A673 (cell line): ENCODE measurements around the gene SP6. TPM values are rescaled to one million over a fixed set of nuclear protein-coding genes. Genes with fewer than 3 reads are reported as not detected.

Experiments used
- BruUV-seq: library from RNA; stranded (reverse); fragments of 400-500 nt; replicated peaks from 2 replicates; lab custom pipeline; 2021; lab: Mats Ljungman, UMichigan
- CTCF ChIA-PET: fragments of 300-600 bp; sonication (Branson Sonifier 250); formaldehyde crosslinking; loops from one replicate; lab custom pipeline; 2022; ENCODE audit warnings: antibody characterized with exemption; lab: Charles Lee
- POLR2A ChIA-PET: fragments of 300-600 bp; sonication (Branson Sonifier 250); formaldehyde crosslinking; loops from one replicate; lab custom pipeline; 2022; ENCODE audit warnings: antibody characterized with exemption; ENCODE audit not compliant: low non-redundant PET; lab: Charles Lee
- DNase-seq: peaks from one replicate; pipeline ENCODE4 v3.0.0-alpha.2; 2015; ENCODE audit warnings: low spot score
- H3K27ac ChIP-seq: fragments of 200-600 bp; sonication (generic); 2 replicates; pipeline ENCODE4 v1.5.1; 2016; ENCODE audit warnings: mixed run types, low read depth, mild to moderate bottlenecking, mixed read lengths, antibody characterized with exemption, low read length; ENCODE audit not compliant: poor library complexity, severe bottlenecking
- H3K27me3 ChIP-seq: fragments of 200-600 bp; sonication (generic); replicated peaks from 2 replicates; pipeline ENCODE4 v1.6.1; 2017; ENCODE audit warnings: mixed run types, low read depth, mild to moderate bottlenecking, mixed read lengths, antibody characterized with exemption, low read length; ENCODE audit not compliant: insufficient read depth, poor library complexity
- H3K36me3 ChIP-seq: fragments of 200-600 bp; sonication (generic); 2 replicates; pipeline ENCODE4 v1.6.1; 2016; ENCODE audit warnings: mixed run types, mild to moderate bottlenecking, mixed read lengths, antibody characterized with exemption, low read length; ENCODE audit not compliant: insufficient read depth, poor library complexity, severe bottlenecking
- H3K4me1 ChIP-seq: fragments of 200-600 bp; sonication (generic); 2 replicates; pipeline ENCODE4 v1.6.1; 2017; ENCODE audit warnings: mixed run types, mild to moderate bottlenecking, mixed read lengths, antibody characterized with exemption, low read length; ENCODE audit not compliant: insufficient read depth, poor library complexity, severe bottlenecking
- H3K4me3 ChIP-seq: fragments of 200-600 bp; sonication (generic); 2 replicates; pipeline ENCODE4 v1.5.1; 2016; ENCODE audit warnings: low read depth, mixed run types, mild to moderate bottlenecking, mixed read lengths, low read length; ENCODE audit not compliant: poor library complexity, severe bottlenecking
- H3K9me3 ChIP-seq: fragments of 200-600 bp; sonication (generic); 2 replicates; pipeline ENCODE4 v1.6.1; 2016; ENCODE audit warnings: mixed run types, low read depth, mild to moderate bottlenecking, mixed read lengths, antibody characterized with exemption, low read length; ENCODE audit not compliant: poor library complexity, severe bottlenecking
- EZH2 ChIP-seq: fragments of 200-600 bp; sonication (generic); IDR thresholded peaks from 2 replicates; pipeline ENCODE4 v1.6.1; 2017; ENCODE audit warnings: borderline replicate concordance, low read depth, mild to moderate bottlenecking, mixed read lengths, antibody characterized with exemption, low read length; ENCODE audit not compliant: poor library complexity, severe bottlenecking
- intact Hi-C: fragments of 100-400 bp; cut with micrococcal nuclease; formaldehyde crosslinking; loops from one replicate; pipeline ENCODE4 v1.10.0; 2022; ENCODE audit not compliant: unreplicated experiment
- total RNA-seq: library from RNA; stranded (reverse); gene quantifications from 2 replicates; pipeline ENCODE4 v1.2.3, GENCODE V29; 2021
- TF ChIP-seq, protein P1 (sequence below): fragments of 300-800, 200-600 bp; sonication (generic); conservative IDR thresholded peaks from 2 replicates; pipeline ENCODE4 v1.5.1; 2017; ENCODE audit warnings: low read depth, mild to moderate bottlenecking, antibody characterized with exemption, low read length, moderate library complexity, mixed read lengths

The SP6 gene
- total RNA-seq, 1 experiment from 2014 or later = 0.15 TPM

GRCh38 chr17:47882695-47883588 is 32.0 kb upstream of the SP6 start:
- no peaks in the 10 kb centered on the region for H3K4me1 ChIP-seq
- no peaks in the 10 kb centered on the region for H3K9me3 ChIP-seq
- no TSS peak for BruUV-seq
- CTCF ChIA-PET = no interaction called here
- H3K4me3 ChIP-seq = no peak overlapping the region
- no peak for DNase-seq
- H3K27me3 ChIP-seq = no peaks in the 10 kb centered on the region
- intact Hi-C loops = no loop called here
- POLR2A ChIA-PET = no interaction called here
- TF ChIP-seq EZH2 = no peak
- TF ChIP-seq, protein P1, sequence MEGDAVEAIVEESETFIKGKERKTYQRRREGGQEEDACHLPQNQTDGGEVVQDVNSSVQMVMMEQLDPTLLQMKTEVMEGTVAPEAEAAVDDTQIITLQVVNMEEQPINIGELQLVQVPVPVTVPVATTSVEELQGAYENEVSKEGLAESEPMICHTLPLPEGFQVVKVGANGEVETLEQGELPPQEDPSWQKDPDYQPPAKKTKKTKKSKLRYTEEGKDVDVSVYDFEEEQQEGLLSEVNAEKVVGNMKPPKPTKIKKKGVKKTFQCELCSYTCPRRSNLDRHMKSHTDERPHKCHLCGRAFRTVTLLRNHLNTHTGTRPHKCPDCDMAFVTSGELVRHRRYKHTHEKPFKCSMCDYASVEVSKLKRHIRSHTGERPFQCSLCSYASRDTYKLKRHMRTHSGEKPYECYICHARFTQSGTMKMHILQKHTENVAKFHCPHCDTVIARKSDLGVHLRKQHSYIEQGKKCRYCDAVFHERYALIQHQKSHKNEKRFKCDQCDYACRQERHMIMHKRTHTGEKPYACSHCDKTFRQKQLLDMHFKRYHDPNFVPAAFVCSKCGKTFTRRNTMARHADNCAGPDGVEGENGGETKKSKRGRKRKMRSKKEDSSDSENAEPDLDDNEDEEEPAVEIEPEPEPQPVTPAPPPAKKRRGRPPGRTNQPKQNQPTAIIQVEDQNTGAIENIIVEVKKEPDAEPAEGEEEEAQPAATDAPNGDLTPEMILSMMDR = no peak
- H3K36me3 ChIP-seq = no peaks in the 10 kb centered on the region
- no peak overlapping the region for H3K27ac ChIP-seq

GRCh38 chr17:47882247-47882646 is 31.3 kb upstream of the SP6 start:
- Histone ChIP-seq H3K4me3 (no peak overlapping the region), H3K27ac (no peak overlapping the region), H3K27me3 (no peaks in the 10 kb centered on the region), H3K4me1 (no peaks in the 10 kb centered on the region), H3K9me3 (no peaks in the 10 kb centered on the region), H3K36me3 (no peaks in the 10 kb centered on the region)
- TF ChIP-seq, protein P1 = no peak
- TF ChIP-seq EZH2 = no peak
- intact Hi-C loops = no loop called here
- ChIA-PET POLR2A (no interaction called here), CTCF (no interaction called here)
- no TSS peak for BruUV-seq
- no peak for DNase-seq

GRCh38 chr17:47879776-47880454 is 29.0 kb upstream of the SP6 start:
- no peaks in the 10 kb centered on the region for H3K9me3 ChIP-seq
- TF ChIP-seq, protein P1 = no peak
- no peak for TF ChIP-seq EZH2
- CTCF ChIA-PET = interaction anchor here (0.7 kb wide), 1 partner anchor 113 kb away, joined by 5 read pairs; no protein-coding TSS in a partner anchor
- intact Hi-C loops = no loop called here
- BruUV-seq = no TSS peak
- H3K36me3 ChIP-seq = no peaks in the 10 kb centered on the region
- no peak overlapping the region for H3K4me3 ChIP-seq
- H3K27ac ChIP-seq = no peak overlapping the region
- H3K4me1 ChIP-seq = no peaks in the 10 kb centered on the region
- POLR2A ChIA-PET = no interaction called here
- DNase-seq = no peak
- H3K27me3 ChIP-seq = no peaks in the 10 kb centered on the region
